Measurements from ENCODE around the gene HDAC3.

Gene HDAC3

DNA sequence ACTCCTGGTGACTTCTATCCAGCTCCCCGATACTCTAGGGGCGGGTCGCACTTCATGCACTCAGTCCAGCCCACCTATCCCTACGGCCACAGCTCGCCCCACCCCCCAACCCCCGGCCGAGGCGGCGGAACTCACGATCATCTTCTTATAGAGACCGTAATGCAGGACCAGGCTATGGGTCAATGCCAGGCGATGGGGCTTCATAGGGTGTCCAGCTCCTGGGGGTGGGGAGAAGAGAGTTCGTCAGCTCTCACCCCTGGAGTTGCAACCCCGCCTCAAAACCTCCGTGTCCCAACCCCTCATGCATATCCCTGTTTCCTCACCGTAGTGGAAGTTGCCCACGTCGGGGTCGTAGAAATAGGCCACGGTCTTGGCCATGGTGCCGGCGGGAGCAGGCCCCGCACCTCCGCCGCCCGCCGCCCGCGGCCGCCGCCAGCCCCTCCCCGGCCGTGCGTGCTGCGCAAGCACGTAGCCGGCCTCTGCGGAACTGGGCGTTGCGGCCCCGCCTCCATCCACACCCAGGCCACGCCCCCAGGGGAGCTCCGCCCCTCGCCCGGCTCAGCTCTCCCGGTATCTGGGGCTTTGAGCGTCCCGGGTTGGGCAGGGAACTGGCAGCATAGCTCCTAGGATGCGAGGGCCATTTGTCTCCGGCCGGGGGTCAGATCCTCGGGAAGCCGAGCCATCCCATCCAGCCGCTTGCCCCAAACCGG is at the start of gene HDAC3, which contains the start of gene RELL2:
Gene HDAC3, minus strand, starts transcription at position 437 of the 710 bp plus-strand sequence. Its CDS starts 59 bp downstream, at position 378.
Gene RELL2, plus strand, starts transcription at position 585 of the 710 bp plus-strand sequence. CDS start 1,229 bp downstream, outside the sequence.
- DNase-seq (ENCODE audit: low spot score): peak; percentile 87

DNA sequence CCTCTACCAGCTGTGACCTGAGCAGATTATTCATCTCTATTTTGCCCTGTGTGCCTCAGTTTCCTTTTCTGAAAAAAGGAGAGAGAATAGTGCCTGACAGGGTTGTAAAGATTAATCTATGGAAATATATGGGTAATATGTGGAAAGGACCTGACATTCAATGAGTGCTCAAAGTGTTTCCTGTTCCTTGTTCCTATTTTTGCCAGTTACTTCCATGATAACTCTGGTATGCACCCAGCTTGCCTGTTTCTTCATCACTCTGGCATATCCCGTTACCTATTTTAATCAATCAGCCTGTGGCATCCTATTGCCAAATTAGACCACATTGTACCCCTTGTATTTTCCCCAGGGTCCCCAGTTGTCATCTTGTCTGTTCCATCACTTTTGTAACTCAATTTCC is 48.9 kb upstream of the HDAC3 start:
- DNase-seq (ENCODE audit: low spot score): no peak

DNA sequence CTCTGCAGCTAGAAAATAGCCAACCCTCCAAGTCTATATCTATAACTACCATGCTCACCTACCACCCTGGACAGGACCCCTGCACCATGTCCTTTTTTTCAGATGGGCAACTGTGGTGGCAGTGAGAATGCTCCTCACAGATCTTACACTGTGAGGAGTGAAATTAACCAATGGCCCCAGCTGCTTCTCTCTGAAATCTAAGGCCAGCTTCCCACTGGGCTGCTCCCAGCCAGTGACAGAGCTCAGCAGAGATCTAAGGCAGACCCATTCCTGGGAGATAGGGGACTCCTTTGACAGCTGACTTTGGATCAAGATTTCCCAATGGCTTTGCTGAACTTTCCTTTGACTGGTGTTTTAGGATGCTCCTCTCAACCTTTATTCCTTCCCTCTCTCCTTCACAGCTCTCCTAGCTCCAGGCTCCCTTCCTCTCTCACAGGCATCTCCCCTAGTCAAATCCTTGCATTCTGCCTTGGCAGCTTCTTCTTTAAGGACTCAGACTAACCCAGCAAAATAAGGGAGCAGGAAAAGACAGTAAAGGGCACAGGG is 47.0 kb upstream of the HDAC3 start:
- no peak for DNase-seq (ENCODE audit: low spot score)

DNA sequence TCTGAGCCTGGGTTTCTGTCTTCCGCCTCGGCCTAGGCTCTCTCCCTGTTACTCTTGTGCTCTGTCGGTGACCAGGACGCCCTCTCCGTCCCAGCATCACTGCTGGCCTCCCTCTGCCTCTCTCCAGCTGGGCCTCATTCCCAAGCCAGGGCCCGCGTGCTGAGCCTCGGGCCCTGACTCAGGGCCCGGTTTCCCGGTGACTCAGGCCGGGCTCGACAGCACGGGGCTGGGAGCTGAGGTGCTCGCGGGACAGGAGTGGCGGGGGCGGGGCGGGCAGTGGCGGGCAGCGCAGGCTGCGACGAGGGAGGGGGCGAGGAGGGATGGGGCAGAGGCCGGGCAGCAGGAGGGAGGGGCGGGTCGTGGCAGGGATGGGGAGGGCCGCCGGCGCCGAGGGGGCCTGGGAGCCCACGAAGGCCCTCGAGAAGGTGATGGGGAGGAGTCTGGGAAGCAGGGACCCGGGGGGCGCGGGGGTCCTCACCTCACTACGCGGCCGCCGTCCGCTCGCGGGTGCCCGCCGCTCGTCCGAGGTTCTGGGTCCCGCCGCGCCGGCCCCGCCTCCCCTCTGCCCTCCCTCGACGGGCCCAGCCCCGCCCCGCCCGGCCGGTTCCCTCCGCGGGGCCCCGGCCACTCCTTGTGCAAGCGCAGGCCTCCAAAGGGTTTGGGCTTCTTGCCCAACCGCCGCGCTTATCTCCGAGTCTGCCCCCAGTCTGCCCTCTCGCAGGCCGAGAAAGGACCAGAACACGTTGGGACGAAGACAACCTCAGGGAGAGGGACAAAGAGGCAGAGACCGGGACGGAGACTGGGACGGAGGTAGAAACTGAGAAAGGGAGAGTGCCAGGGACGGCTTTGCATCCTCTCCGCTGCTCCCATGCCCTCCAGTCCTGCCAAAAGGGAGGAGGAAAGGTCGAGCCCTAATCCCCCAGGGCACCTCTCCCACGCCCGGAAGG is 45.3 kb upstream of the HDAC3 start, which contains the start of gene ARAP3:
Gene ARAP3, minus strand, starts transcription at position 536 of the 947 bp plus-strand sequence. CDS start 1,744 bp downstream, outside the sequence.
- peak; percentile 48 for DNase-seq (ENCODE audit: low spot score)

DNA sequence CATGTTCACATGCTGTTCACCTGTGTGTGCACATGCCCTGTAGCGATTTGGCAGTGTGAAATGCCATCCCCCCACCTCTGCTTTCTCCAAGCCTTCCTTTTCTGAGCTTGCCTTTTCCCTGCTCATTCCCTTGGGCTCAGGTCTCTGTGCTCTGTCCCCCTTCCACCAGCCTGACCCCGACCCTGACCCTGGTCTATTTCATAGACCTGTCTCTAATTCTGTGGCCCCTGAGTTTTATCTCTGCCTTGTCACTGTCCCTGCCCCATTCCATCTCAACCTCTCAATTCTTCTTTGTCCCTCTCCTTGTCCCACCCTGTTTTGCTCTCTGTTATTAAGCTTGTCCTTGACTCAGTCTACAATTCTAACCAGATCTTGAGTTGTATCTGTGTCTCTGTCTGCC is 44.6 kb upstream of the HDAC3 start:
- no peak for DNase-seq (ENCODE audit: low spot score)

DNA sequence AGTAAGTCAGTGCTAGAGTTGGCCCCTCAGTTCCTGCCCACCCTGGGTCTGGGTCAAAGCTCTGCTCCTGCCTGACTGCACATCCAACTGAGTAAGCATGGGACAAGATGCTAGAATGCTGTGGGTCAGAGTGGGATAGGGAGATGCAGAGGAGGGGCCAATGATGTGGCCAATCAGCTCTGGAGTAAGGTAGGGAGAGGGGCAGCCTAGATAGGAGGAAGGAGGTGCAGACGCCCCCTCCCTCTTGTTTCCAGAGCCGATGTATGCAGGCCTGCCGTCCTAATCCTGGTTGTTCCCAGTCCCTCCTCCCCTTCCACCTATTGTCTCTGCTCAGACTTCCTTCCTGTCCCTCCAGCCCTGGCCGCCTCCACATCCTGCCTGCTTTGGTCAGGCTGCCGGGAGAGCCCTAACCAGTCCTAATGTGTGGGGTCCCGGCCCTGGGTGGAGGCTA is 44.1 kb upstream of the HDAC3 start:
- DNase-seq (ENCODE audit: low spot score): no peak

DNA sequence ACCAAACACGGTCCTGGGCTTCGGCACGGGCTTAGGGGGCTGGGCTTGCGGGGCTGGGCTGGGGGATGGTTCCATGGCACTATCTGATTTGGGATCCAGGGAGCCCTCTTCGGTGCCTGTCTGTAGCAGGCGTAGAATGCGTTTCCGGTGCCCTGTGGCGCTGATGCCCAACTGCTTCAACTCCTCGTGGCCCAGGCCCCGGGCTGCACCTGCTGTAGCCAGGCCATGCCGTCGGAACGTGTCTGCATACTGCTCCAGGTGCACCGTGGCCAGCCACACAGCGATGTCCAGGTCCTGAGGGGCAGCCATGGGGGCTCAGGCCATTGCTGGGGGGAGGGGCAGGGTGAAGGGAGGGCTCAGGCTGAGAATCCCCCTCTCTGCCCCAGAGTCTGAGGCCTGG is 43.5 kb upstream of the HDAC3 start:
- no peak for DNase-seq (ENCODE audit: low spot score)

DNA sequence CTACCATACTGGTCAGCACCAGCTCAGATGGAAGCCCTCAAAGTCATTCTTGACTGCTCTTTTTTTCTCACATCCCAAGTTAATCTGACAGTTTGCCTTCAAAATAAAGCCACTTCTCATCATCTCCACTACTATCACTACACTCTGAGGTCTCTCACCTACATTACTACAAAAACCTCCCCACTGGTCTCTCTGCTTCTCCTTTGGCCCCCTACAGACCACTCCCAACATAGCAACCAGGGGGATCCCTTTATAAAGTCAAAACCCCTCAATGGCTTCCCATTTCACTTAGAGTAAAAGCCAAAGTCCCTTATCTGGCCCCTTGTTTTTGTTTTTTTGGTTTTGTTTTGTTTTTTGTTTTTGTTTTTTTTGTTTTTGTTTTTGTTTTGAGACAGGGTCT is 40.8 kb upstream of the HDAC3 start:
- DNase-seq (ENCODE audit: low spot score): no peak

DNA sequence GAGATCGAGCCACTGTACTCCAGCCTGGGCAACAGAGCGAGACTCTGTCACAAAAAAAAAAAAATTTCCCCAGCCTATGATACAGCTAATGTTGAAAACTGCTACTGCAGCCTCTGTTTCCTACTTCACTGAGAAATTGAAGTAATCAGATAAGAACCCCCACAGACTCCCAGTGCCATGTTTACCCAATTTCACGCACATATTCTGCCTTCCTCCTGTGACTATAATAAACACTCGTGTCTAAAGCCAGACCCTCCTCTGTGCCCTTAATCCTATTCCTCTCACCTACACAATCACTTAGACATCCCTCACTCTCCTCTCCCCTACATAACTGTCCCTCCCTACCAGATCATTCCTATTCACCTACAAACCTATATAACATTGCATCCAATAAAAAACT is 39.0 kb upstream of the HDAC3 start:
- no peak for DNase-seq (ENCODE audit: low spot score)

DNA sequence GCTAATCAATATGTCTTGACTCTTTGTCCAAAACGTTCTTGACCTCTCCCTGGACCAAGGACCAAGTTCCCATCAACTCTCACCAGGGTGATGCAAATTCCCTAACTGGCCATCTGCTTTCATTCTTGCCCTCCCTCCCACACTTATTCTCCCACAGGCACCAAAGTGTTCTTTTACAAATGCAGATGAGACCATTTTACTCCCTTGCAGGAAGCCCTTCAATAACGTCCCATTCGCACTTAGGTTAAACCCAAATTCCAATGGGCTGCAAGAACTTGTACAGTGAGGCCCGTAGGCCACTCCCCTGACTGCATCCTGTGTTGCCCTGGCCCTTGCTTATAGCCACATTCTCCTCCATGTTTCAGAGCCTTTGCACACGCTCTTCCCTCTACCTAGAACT is 38.1 kb upstream of the HDAC3 start:
- no peak for DNase-seq (ENCODE audit: low spot score)

DNA sequence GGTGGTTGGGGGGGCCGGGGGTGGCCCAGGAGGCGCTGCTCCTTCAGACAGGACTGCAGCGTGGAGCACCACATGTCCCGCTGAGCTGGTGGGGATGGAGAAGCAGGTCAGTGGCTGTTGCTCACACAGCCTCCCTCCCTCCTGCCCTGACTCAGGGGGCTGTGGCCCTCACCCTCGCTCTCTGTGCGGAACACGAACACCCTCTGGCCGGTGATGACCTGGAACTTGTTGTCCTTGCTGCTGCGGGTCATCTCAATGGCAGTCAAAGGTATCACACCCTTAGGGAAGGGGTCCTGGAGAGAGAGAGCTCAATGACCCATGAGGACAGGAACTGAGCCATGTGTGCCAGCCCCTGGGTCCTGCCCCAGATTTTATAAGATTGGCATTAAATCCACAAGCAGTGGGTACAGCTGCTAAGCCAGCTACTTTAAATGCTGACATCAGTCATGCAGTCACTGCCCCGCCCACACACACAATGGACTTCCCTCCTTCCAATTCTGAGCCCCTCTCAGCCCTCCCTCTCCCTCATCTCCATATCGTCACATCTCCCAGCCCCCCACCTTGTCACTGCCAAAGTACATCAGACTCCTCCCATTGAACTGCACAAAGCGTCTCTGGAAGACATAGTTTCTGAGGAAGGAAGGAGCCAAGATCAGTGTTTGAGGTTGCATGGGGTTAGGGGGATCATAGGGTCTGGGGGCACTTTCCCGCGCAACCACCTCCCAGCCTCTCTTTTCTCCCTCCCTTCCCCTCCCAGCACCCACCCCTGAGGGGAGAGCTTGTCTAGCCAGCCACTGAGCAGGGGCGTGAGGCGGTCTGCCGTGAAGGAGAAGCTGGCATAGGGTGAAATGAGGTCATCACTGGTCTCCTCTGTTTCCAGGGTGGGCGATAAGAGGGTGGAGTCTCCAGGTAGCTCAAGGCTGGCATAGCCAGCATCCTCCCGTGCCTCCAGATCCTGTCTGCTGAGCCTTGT is 36.5 kb upstream of the HDAC3 start:
- no peak for DNase-seq (ENCODE audit: low spot score)

DNA sequence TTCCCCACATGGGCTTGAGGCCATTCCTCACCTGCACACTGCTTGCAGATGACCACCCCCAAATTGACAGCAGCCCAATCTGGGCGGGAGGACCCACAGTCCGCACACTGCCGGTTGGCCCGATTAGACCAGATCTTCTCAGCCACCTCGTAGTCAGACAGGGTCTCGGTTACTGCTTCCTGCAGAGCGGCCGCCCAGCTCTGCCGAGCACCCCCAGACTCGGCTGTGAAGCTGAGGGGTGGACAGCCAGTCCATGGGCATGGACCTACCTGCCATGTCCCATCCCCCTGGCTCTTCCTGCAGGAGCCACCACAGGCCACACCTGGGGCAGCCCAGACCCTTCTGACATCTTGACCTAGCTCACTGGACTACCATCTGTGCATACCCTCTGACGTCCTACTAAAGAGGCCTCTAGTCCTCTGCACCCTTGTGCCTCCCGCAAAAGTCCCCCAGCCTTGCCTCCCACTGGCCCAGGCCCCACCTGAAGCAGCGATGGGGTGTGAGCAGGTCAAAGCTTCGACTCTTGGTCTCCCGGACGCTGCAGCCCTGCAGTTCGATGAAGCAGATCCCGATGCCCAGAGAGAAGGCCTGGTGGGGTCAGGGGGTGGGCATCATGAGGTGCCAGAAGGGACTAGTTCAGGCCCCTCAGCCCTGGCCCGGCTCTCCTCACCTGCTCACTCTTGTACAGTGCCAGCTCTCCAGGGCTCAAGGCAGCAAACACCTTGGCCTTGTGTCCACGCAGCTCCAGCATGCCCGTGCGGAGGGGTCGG is 35.6 kb upstream of the HDAC3 start:
- no peak for DNase-seq (ENCODE audit: low spot score)

DNA sequence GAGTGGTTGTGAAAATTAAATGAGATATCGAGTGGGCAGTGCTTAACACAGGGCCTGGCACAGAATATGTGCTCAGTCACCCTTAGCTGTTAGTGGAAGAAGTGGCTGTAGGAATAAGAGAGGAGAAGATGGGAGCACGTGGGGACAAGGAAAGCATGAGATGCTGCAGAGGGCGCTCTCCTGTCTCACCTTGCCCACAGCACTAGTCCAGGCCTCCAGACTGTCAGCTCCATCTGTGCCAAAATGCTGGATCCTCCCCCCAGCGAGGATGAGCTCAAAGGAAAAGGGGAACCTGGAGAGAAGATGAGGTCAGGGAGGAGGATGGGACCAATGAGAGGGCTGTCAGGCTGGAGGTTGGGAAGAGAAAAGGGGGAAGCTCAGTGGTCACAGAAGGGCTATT is 32.9 kb upstream of the HDAC3 start:
- peak; percentile 26 for DNase-seq (ENCODE audit: low spot score)

DNA sequence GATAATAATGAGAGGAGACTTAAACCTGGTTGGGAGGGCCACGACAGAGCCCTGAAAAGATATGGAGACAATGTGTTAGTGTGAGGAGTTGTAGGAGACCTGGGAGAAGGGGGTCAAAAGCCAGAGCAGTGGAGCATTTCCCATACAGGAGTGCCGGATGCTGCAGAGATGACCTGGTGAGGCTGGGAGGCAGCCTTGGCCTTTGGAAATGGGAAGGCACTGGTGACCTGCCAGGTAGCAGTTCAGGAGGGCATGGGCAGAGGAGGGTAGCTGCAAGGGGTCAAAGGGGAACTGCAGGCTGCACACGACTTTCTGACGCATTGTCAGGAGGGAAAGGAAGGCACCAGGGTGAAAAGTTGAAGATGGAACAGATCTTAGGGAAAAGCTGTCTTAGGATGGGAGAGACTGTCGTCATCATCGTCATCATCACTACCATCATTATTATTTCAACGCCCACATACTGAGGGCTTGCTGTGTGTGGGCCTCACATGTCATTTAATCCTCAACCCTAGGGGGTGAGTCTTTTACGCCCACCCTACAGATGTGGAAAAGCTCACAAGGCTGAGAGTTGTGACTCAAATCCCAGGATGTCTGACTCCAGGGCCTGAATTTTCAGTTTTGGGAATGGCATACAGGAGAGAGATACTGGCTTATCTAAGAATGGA is 32.1 kb upstream of the HDAC3 start:
- DNase-seq (ENCODE audit: low spot score): no peak

DNA sequence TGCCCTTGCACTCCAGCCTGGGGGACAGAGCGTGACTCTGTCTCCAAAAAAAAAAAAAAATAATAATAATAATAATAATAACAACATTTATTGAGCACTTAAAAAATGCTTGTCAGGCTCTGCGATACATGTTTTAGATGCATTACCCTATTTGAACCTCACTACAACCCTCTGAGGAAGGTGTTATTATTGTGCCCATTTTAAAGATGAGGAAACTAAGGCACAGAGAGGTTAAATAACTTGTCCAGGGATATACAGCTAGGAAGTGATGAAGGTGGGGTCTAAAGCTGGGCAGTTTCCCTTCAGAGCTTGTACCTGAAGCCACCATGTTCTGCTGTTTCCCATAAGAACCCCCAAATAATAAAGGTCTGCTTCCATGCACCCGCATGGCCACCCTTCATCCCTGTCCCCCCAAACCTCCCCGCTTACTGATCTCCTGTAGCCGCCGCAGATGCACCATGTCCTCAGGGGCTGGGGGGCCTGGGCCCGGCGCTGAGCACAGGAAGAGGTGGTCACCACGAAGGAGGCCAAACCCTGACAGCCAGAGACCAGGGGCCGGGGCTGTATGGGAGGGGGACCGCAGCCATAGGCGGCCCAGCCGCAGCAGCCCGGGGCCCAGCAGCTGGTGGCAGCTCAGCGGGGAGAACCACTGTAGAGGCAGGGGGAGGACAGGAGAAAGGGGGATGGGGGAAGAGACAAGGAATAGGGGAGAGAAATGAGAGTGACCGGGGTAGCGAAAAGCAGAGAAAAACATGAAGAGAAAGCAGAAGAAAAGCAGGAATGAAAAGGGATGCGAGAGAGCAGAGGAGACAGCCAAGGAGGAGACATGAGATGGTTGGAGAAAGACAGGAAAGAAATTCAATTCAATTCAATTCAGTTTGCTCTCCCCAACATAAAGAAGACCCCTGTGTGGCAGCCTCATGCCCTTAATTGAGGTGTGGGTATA is 29.6 kb upstream of the HDAC3 start:
- no peak for DNase-seq (ENCODE audit: low spot score)

DNA sequence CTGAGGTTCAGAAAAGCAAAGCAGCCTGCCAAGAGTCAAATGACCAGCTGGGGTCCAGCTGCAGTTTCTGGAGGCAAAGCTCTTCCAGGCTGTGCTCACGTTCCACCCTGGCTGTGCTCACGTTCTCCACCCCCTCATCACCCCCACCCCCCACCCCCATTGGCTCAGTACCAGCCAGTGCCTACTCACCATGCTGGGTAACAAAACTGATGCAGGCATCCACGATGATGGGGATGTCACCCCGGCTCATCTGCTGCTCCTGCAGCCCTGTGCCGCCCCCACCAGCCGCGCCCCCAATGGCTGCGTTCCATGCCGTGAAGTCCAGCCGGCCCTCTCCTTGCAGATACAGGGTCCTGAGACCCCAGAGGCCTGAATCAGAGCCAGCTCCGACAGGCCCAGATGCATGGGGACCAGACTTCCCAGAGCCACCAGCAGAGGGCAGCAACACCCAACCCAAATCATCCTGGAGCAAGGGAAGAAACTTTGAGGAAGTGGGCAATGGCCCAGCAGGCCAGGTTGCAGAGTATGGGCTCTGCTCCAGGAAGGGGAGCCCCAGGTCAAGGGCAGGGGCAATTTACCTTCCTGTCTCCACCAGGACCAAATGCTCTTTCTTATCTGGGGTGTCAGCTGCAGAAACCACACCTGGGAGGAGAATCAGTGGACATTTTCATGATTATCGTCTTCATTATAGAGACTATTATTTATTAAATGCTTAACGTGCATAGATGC is 28.2 kb upstream of the HDAC3 start:
- peak; percentile 71 for DNase-seq (ENCODE audit: low spot score)

DNA sequence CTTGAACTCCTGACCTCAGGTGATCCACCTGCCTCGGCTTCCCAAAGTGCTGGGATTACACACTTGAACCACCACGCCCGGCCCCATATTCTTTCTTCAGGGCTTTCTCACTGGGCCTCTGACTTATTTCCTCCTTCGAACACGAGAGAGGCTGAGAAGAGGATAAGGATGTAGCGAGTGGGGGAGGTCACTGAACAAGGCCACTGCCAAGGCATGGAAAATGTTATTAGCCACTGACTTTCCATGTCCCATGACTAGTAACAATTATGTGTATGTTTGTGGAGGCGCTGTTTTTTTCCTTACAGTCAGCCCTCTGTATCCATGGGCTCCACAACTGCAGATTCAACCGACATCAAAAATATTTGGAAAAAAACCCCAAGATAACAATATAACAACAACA is 26.9 kb upstream of the HDAC3 start:
- DNase-seq (ENCODE audit: low spot score): no peak

DNA sequence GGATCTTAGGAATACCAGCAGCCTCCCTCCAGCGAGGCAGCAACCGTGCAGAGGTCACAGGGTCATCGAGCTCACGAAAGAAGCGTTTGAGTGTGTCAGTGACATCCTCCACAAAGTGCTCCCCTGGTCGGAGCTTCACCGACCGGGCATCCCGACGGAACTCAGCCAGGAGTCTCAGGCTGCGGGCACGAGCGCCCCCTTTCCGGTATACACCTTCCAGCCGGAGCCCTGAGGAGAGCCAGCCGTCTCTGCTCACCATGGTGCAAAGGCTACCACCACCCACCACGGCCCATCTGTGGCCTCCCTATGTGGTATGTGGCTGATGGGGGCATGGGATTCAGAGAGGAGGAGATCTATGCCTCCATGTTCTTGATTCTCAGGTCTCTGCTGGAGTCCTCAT is 25.4 kb upstream of the HDAC3 start:
- DNase-seq (ENCODE audit: low spot score): no peak

Measured in pons (tissue), 1 donor.